HepG2 (cell line): ENCODE results near the gene MYL6B. TPM values are rescaled to one million over a fixed set of nuclear protein-coding genes. Genes with fewer than 3 reads are reported as not detected.

Source experiments
- BRD4 ChIP-seq: sonication (generic); formaldehyde crosslinking; IDR thresholded peaks from 2 replicates; pipeline ENCODE4 v1.4.0; 2020; ENCODE audit warnings: missing genetic modification reagents
- ETV5 ChIP-seq: IDR thresholded peaks from 2 replicates; pipeline ENCODE4 v1.6.1; 2018; ENCODE audit warnings: missing biosample characterization, missing genetic modification reagents, inconsistent platforms, borderline replicate concordance
- FOXO4 ChIP-seq: sonication (generic); formaldehyde crosslinking; conservative IDR thresholded peaks from 2 replicates; pipeline ENCODE4 v1.8.1; 2023; ENCODE audit warnings: missing genetic modification reagents
- HNRNPK ChIP-seq: fragments of 200-400 bp; formaldehyde crosslinking; IDR thresholded peaks from 2 replicates; pipeline ENCODE4 v1.6.1; 2018; ENCODE audit warnings: low read length, low read depth, moderate library complexity, mild to moderate bottlenecking; ENCODE audit not compliant: poor library complexity, severe bottlenecking
- KLF13 ChIP-seq: sonication (generic); formaldehyde crosslinking; IDR thresholded peaks from 2 replicates; pipeline ENCODE4 v1.4.0; 2020; ENCODE audit warnings: mild to moderate bottlenecking, missing genetic modification reagents
- ZNF205 ChIP-seq: IDR thresholded peaks from 2 replicates; pipeline ENCODE4 v1.6.1; 2018; ENCODE audit warnings: missing biosample characterization, missing genetic modification reagents
- polyA plus RNA-seq, 8 experiments: library from polyadenylated mRNA; depleted of rRNA in 3 of 8; stranded (reverse) in 7 of 8; unstranded in 1 of 8; fragments of >200 nt; fragmentation: Illumina TruSeq in 4 of 8; extraction: Trizol in 4 of 8; gene quantifications; 2 replicates each; pipeline versions ENCODE4 v1.2.1 to v1.2.3, GENCODE V29; 2011 to 2016; ENCODE audit warnings: low read depth in 4 of 8, missing spikeins in 1 of 8, mixed read lengths in 1 of 8; ENCODE audit not compliant: insufficient read depth in 1 of 8
- total RNA-seq, 5 experiments: library from RNA; depleted of rRNA; stranded (reverse); fragments of >200 nt; fragmentation: Illumina TruSeq; extraction: Trizol; gene quantifications; 2 replicates each; pipeline ENCODE4 v1.2.3, GENCODE V29; 2016; ENCODE audit warnings: low read depth in 1 of 5
- TF ChIP-seq, protein P1 (sequence below): sonication (generic); formaldehyde crosslinking; conservative IDR thresholded peaks from 2 replicates; pipeline ENCODE4 v1.4.0; 2020; ENCODE audit warnings: missing genetic modification reagents
- TF ChIP-seq, protein P2 (sequence below): sonication (generic); formaldehyde crosslinking; IDR thresholded peaks from 2 replicates; pipeline ENCODE4 v1.4.0; 2020; ENCODE audit warnings: missing genetic modification reagents
- TF ChIP-seq, protein P3 (sequence below): sonication (generic); formaldehyde crosslinking; IDR thresholded peaks from 2 replicates; pipeline ENCODE4 v1.4.0; 2020; ENCODE audit warnings: low read depth, mild to moderate bottlenecking, missing genetic modification reagents
- TF ChIP-seq, protein P4 (sequence below): sonication (generic); formaldehyde crosslinking; IDR thresholded peaks from 2 replicates; pipeline ENCODE4 v1.4.0; 2020; ENCODE audit warnings: mild to moderate bottlenecking, missing genetic modification reagents
- TF ChIP-seq, protein P5 (sequence below): sonication (generic); formaldehyde crosslinking; IDR thresholded peaks from 2 replicates; pipeline ENCODE4 v1.4.0; 2020; ENCODE audit warnings: missing genetic modification reagents

The MYL6B gene
- total and polyA plus RNA-seq, 2 of the 13 experiments (the other 11 are each of a cell fraction or from before 2014, with no cell fraction given): 75.7 to 88.7 TPM

GRCh38 chr12:56158029-56158925 lies 5.9 kb downstream of the MYL6B start, which contains the start of gene MYL6 (continued):
- TF ChIP-seq FOXO4 (CRISPR knock-in tag) (no peak), ZNF205 (CRISPR knock-in tag) (no peak), BRD4 (CRISPR knock-in tag) (0 out of 2 replicates have a peak, but pooled peaks have one; percentile 27), KLF13 (CRISPR knock-in tag) (no peak), ETV5 (CRISPR knock-in tag) (peak; percentile 26; the same call in 1 of the 2 replicates), HNRNPK (peak; percentile 82)
- TF ChIP-seq, protein P1, sequence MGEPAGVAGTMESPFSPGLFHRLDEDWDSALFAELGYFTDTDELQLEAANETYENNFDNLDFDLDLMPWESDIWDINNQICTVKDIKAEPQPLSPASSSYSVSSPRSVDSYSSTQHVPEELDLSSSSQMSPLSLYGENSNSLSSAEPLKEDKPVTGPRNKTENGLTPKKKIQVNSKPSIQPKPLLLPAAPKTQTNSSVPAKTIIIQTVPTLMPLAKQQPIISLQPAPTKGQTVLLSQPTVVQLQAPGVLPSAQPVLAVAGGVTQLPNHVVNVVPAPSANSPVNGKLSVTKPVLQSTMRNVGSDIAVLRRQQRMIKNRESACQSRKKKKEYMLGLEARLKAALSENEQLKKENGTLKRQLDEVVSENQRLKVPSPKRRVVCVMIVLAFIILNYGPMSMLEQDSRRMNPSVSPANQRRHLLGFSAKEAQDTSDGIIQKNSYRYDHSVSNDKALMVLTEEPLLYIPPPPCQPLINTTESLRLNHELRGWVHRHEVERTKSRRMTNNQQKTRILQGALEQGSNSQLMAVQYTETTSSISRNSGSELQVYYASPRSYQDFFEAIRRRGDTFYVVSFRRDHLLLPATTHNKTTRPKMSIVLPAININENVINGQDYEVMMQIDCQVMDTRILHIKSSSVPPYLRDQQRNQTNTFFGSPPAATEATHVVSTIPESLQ (CRISPR knock-in tag): 0 out of 2 replicates have a peak, but pooled peaks have one; percentile 39
- TF ChIP-seq, protein P2, sequence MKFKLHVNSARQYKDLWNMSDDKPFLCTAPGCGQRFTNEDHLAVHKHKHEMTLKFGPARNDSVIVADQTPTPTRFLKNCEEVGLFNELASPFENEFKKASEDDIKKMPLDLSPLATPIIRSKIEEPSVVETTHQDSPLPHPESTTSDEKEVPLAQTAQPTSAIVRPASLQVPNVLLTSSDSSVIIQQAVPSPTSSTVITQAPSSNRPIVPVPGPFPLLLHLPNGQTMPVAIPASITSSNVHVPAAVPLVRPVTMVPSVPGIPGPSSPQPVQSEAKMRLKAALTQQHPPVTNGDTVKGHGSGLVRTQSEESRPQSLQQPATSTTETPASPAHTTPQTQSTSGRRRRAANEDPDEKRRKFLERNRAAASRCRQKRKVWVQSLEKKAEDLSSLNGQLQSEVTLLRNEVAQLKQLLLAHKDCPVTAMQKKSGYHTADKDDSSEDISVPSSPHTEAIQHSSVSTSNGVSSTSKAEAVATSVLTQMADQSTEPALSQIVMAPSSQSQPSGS: peak; percentile 97
- TF ChIP-seq, protein P3, sequence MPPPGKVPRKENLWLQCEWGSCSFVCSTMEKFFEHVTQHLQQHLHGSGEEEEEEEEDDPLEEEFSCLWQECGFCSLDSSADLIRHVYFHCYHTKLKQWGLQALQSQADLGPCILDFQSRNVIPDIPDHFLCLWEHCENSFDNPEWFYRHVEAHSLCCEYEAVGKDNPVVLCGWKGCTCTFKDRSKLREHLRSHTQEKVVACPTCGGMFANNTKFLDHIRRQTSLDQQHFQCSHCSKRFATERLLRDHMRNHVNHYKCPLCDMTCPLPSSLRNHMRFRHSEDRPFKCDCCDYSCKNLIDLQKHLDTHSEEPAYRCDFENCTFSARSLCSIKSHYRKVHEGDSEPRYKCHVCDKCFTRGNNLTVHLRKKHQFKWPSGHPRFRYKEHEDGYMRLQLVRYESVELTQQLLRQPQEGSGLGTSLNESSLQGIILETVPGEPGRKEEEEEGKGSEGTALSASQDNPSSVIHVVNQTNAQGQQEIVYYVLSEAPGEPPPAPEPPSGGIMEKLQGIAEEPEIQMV (CRISPR knock-in tag): peak; percentile 58; the same call in 1 of the 2 replicates
- TF ChIP-seq, protein P4, sequence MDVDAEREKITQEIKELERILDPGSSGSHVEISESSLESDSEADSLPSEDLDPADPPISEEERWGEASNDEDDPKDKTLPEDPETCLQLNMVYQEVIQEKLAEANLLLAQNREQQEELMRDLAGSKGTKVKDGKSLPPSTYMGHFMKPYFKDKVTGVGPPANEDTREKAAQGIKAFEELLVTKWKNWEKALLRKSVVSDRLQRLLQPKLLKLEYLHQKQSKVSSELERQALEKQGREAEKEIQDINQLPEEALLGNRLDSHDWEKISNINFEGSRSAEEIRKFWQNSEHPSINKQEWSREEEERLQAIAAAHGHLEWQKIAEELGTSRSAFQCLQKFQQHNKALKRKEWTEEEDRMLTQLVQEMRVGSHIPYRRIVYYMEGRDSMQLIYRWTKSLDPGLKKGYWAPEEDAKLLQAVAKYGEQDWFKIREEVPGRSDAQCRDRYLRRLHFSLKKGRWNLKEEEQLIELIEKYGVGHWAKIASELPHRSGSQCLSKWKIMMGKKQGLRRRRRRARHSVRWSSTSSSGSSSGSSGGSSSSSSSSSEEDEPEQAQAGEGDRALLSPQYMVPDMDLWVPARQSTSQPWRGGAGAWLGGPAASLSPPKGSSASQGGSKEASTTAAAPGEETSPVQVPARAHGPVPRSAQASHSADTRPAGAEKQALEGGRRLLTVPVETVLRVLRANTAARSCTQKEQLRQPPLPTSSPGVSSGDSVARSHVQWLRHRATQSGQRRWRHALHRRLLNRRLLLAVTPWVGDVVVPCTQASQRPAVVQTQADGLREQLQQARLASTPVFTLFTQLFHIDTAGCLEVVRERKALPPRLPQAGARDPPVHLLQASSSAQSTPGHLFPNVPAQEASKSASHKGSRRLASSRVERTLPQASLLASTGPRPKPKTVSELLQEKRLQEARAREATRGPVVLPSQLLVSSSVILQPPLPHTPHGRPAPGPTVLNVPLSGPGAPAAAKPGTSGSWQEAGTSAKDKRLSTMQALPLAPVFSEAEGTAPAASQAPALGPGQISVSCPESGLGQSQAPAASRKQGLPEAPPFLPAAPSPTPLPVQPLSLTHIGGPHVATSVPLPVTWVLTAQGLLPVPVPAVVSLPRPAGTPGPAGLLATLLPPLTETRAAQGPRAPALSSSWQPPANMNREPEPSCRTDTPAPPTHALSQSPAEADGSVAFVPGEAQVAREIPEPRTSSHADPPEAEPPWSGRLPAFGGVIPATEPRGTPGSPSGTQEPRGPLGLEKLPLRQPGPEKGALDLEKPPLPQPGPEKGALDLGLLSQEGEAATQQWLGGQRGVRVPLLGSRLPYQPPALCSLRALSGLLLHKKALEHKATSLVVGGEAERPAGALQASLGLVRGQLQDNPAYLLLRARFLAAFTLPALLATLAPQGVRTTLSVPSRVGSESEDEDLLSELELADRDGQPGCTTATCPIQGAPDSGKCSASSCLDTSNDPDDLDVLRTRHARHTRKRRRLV (CRISPR knock-in tag): 0 out of 2 replicates have a peak, but pooled peaks have one; percentile 49
- TF ChIP-seq, protein P5, sequence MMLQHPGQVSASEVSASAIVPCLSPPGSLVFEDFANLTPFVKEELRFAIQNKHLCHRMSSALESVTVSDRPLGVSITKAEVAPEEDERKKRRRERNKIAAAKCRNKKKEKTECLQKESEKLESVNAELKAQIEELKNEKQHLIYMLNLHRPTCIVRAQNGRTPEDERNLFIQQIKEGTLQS: peak; percentile 85
